ENCODE results near the gene POLE2. TPM values are rescaled to one million over a fixed set of nuclear protein-coding genes. Genes with fewer than 3 reads are reported as not detected.

The POLE2 gene
- total and polyA plus RNA-seq, 2 of the 13 experiments (the other 11 are each of a cell fraction or from before 2014, with no cell fraction given): 16.6 to 37.0 TPM

DNA sequence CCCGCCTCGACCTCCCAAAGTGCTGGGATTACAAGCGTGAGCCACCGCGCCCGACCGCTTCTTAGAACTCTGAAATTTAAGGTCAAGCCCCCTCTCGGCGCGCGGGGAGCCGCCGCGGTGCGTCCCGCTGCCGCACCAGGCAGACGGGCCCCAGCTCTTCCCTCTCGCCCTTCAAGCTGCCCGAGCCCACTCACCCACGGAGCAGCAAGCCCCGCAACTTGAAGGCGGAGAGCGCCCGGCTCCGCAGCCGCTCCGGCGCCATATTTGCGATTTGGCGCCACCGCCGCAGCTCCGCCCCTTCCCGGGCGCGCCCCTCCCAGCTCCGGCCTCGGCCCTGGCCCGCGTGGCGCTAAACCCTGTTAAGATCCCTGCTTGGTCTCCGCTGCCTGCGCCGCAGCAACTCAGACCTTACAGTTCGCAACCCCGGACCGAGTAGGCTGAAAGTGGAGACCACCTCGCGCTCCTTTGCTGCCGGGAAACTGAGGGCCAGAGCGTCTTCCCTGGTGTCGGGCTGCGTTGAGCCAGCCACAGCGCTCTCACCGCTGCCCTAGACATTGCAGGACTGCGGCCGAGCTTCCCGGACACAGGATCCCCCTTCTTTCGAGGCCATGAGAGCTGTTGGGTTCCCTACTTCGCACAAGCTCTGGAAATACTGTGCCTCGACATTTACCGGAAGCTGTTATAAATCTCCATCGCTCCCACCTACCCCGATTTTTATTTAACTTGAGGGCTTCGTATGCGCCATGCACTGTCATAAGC lies at the start of gene POLE2 (continued):
- no peak for TF ChIP-seq CEBPB (IDR thresholded peaks at IDR 0.05; ENCODE audit: borderline replicate concordance, low read depth, low read length)
- TF ChIP-seq, protein P1, sequence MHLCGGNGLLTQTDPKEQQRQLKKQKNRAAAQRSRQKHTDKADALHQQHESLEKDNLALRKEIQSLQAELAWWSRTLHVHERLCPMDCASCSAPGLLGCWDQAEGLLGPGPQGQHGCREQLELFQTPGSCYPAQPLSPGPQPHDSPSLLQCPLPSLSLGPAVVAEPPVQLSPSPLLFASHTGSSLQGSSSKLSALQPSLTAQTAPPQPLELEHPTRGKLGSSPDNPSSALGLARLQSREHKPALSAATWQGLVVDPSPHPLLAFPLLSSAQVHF (CRISPR knock-in tag; IDR thresholded peaks at IDR 0.05): peak; percentile 88
- no peak for TF ChIP-seq ZFP41 (CRISPR knock-in tag; IDR thresholded peaks at IDR 0.05; ENCODE audit: borderline replicate concordance)
- TF ChIP-seq ZNF484 (CRISPR knock-in tag; IDR thresholded peaks at IDR 0.05; ENCODE audit: borderline replicate concordance, low read depth): no peak
- TF ChIP-seq ZNF749 (CRISPR knock-in tag; IDR thresholded peaks at IDR 0.05; ENCODE audit: borderline replicate concordance): peak; percentile 64; the same call in 1 of the 2 replicates
- no peak for TF ChIP-seq ATM (IDR thresholded peaks at IDR 0.05; ENCODE audit: borderline replicate concordance)
- TF ChIP-seq ZNF260 (CRISPR knock-in tag; IDR thresholded peaks at IDR 0.05; ENCODE audit: borderline replicate concordance, low read depth): no peak
- peak; percentile 91 for TF ChIP-seq EED (CRISPR knock-in tag; IDR thresholded peaks at IDR 0.05)
- TF ChIP-seq HNRNPL (IDR thresholded peaks at IDR 0.05; ENCODE audit: low read depth, low read length): no peak
- TF ChIP-seq ELF1 (CRISPR knock-in tag; IDR thresholded peaks at IDR 0.05): no peak
- peak; percentile 78; the same call in 1 of the 2 replicates for TF ChIP-seq REPIN1 (CRISPR knock-in tag; IDR thresholded peaks at IDR 0.05; ENCODE audit: borderline replicate concordance, low read depth)
- TF ChIP-seq POLR2AphosphoS5 (IDR thresholded peaks at IDR 0.05; ENCODE audit: low read depth, low read length): peak; percentile 75
- no peak for TF ChIP-seq ZNF124 (CRISPR knock-in tag; IDR thresholded peaks at IDR 0.05)
- TF ChIP-seq, protein P2, sequence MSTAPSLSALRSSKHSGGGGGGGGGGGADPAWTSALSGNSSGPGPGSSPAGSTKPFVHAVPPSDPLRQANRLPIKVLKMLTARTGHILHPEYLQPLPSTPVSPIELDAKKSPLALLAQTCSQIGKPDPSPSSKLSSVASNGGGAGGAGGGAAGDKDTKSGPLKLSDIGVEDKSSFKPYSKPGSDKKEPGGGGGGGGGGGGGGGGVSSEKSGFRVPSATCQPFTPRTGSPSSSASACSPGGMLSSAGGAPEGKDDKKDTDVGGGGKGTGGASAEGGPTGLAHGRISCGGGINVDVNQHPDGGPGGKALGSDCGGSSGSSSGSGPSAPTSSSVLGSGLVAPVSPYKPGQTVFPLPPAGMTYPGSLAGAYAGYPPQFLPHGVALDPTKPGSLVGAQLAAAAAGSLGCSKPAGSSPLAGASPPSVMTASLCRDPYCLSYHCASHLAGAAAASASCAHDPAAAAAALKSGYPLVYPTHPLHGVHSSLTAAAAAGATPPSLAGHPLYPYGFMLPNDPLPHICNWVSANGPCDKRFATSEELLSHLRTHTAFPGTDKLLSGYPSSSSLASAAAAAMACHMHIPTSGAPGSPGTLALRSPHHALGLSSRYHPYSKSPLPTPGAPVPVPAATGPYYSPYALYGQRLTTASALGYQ (CRISPR knock-in tag; IDR thresholded peaks at IDR 0.05): 0 out of 2 replicates have a peak, but pooled peaks have one; percentile 9
- TF ChIP-seq, protein P3, sequence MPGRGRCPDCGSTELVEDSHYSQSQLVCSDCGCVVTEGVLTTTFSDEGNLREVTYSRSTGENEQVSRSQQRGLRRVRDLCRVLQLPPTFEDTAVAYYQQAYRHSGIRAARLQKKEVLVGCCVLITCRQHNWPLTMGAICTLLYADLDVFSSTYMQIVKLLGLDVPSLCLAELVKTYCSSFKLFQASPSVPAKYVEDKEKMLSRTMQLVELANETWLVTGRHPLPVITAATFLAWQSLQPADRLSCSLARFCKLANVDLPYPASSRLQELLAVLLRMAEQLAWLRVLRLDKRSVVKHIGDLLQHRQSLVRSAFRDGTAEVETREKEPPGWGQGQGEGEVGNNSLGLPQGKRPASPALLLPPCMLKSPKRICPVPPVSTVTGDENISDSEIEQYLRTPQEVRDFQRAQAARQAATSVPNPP (CRISPR knock-in tag; IDR thresholded peaks at IDR 0.05): peak; percentile 62; the same call in 1 of the 2 replicates
- no peak for TF ChIP-seq FOXK2 (IDR thresholded peaks at IDR 0.05)
- TF ChIP-seq PRMT3 (CRISPR knock-in tag; IDR thresholded peaks at IDR 0.05; ENCODE audit: borderline replicate concordance, low read depth): no peak
- TF ChIP-seq RBM22 (optimal IDR thresholded peaks at IDR 0.05; ENCODE audit: low read length): no peak
- TF ChIP-seq, protein P4, sequence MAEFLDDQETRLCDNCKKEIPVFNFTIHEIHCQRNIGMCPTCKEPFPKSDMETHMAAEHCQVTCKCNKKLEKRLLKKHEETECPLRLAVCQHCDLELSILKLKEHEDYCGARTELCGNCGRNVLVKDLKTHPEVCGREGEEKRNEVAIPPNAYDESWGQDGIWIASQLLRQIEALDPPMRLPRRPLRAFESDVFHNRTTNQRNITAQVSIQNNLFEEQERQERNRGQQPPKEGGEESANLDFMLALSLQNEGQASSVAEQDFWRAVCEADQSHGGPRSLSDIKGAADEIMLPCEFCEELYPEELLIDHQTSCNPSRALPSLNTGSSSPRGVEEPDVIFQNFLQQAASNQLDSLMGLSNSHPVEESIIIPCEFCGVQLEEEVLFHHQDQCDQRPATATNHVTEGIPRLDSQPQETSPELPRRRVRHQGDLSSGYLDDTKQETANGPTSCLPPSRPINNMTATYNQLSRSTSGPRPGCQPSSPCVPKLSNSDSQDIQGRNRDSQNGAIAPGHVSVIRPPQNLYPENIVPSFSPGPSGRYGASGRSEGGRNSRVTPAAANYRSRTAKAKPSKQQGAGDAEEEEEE (CRISPR knock-in tag; IDR thresholded peaks at IDR 0.05; ENCODE audit: borderline replicate concordance): no peak
- TF ChIP-seq, protein P5, sequence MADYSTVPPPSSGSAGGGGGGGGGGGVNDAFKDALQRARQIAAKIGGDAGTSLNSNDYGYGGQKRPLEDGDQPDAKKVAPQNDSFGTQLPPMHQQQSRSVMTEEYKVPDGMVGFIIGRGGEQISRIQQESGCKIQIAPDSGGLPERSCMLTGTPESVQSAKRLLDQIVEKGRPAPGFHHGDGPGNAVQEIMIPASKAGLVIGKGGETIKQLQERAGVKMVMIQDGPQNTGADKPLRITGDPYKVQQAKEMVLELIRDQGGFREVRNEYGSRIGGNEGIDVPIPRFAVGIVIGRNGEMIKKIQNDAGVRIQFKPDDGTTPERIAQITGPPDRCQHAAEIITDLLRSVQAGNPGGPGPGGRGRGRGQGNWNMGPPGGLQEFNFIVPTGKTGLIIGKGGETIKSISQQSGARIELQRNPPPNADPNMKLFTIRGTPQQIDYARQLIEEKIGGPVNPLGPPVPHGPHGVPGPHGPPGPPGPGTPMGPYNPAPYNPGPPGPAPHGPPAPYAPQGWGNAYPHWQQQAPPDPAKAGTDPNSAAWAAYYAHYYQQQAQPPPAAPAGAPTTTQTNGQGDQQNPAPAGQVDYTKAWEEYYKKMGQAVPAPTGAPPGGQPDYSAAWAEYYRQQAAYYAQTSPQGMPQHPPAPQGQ (CRISPR knock-in tag; IDR thresholded peaks at IDR 0.05; ENCODE audit: borderline replicate concordance): no peak
